Islet of Langerhans (tissue), 1 donor: ENCODE results near the gene DNAH12.
"Not testable (repeated sequence)": the region's sequence is repeated elsewhere in the genome, so short reads cannot be mapped to it uniquely, and the experiment has no call there.

Experiments used
- FAIRE-seq: peaks from one replicate; lab custom pipeline; 2011; peaks lifted over from hg19 to GRCh38; lab: Jason Lieb, UNC

The DNAH12 gene

DNA sequence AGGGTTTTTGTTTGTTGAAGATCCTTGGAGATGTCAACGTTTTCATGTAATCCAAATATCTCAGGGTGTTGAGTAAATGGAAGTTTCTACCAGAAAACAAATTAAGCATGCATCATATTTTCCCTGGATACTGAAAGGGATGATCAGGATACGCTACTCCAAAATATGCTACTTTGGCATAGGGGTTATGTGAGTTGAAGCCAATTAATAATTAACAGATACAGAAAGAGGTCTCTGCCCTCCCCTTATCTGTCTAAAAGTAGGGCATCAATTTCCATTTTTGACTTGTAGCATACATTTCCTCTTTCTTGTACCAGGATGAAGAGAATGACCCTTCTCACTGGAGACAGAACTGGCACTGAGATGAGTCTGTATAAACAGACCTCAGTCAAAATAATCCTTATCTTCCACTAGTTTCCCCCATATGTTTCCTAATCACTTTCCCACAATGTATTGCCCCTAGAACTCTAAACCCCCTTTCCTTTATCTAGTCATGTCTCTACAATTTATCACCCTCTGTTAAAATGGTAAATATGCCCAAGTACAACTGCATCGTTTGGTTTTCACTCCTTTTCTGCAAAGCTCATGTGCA, 234.3 kb downstream of the DNAH12 start:
- FAIRE-seq: no peak

DNA sequence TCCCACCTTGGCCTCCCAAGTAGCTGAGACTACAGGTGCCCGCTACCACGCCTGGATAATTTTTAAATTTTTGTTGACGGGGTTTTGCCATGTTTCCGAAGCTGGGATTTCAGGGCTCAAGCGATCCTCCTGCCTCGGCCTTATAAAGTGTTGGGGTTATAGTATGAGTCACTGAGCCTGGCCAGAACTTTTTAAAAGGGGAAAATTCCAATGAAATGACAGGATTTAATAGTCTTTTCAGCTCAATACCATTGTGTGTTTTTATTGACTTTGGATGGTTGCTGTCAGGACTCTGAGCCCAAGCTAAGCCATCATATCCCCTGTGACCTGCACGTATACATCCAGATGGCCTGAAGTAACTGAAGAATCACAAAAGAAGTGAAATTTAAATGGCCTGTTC, 240.6 kb downstream of the DNAH12 start:
- FAIRE-seq: not testable (repeated sequence)

DNA sequence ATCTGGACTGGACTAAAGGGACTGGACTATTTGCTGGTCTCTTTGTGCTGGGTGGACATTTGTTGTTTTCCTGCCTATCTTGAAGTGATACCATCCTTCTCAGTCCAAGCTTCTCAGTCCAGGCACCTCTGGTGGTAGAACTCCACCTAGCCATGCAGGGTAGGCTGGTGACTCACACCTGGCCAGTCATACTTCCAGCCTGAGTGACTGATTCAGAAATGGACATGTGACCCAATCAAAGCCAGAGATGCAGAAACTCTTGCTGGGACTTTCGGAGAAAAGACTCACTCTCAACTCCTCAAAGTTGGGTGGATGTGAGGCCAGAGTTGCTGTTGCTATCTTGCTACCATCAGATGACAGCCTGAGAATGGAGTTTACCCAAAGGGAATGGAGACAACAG, 246.1 kb downstream of the DNAH12 start:
- no peak for FAIRE-seq

DNA sequence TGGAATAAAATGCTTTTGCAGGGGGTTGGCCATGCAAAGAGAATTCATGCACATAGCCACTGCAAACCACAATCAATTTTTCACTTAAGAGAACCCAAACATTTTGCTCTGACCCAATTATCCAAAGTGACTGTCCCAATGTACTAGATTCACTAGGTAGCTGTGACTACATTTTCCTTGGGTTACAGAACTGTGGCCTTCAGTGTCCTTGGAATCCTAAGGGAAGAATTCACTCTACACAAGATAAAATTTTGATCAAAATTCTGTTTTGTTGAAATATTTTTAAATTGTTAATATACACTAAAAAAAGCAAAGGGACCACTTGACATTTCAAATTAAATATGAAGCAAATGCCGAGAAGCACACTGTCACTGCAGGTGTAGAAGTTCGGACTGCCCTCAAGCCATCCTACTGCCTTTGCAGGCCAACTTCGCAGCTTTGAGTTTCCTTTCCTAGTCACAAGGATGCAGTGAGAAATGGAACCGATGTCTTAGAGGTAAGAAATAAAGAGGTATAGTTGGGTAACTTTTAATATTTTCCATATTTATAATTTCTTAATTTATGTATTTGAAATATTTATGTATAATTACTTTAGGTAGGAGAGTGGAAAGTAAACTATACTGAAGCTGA, 251.1 kb downstream of the DNAH12 start:
- no peak for FAIRE-seq

DNA sequence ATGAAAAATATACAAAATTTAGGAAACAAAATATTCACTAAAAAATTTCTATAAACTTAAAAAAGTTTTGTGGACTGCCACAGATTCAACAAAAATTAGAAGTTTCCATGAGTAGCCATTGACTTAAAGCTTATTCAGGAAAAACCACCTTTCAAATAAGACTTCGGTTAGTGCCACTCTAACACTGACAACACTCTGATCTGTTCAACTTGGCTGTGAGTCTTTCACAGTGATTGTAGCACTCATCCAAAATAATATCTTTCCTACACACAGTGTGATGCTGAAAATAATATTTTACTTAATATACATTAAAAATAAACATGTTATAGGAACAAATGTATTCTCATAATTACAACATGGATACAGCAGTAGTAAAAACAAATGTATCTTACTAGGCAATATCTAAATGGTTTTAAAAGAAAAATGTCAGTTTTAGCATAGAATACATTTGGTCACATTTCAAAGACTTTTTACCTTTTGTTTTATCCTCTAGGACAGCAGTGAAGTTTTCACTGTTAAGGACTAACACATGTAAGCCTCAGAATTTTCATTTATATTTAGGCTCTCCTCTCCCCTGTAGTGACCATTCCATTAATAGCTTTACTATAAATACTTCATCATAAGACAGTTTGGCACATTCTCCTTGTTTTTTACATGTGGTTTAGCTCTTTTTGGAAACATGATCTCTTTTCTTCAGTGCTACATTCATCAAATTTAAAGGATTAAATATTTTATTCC, 251.8 kb downstream of the DNAH12 start, which contains the start of gene ASB14:
TSS of gene ASB14 (minus strand) at position 527 of the 738 bp plus-strand sequence. CDS start 652 bp downstream, outside the sequence.
- FAIRE-seq: no peak

DNA sequence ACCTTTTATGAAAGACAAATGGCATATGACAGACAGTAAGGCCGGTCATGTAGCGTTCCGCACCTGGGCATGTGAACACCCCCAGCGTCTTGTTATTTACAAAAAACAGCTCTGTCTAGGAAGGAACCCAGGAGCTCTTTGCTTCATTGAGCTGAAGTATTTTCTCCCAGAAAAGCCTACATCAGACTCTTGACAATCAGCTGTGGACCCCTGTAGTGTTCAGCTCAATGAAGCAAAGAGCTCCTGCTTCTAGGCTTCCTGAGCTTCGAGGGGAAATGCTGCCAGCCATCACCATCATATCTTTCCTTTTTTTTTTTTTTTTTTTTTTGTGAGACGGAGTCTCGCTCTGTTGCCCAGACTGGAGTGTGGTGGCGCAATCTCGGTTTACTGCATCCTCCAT, 255.7 kb downstream of the DNAH12 start:
- no peak for FAIRE-seq

DNA sequence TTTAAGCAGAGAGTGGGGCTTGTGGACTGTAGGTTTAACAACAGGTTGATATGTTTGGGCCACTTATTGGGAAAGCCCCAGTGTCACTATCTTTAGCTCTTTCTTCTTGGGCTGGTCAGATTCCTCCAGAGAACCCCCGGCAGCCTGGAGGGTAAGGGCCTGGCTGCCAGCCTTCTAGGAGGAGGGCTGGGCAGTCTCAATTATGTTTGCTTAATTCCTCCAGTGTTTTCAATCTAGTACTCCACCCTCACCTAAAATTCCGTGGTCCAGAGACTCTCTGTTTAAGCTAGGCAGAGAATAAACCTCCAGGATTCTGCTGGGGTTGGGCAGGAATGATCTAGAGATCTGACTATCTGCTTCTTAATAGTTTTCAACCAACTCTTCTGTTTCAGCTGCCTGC, 256.9 kb downstream of the DNAH12 start:
- FAIRE-seq: no peak

DNA sequence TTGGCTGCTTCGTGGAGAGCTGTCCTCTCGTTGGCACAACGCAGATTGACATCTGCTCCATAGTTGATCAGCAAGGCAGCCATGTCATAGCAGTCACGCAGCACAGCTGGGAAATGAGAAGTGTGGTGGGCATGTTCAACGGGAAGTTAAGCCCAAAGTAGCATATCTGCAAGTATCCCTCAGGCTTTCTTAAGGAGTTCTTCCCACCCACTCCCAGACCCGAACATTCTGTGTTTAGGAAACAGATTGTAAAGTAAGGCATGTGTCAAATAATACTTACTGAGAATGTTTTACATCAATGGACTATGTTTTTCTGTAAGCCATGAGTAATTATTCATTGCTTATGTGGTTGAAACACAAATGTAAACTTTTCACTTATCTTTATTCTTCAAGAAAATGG, 260.8 kb downstream of the DNAH12 start:
- FAIRE-seq: no peak

DNA sequence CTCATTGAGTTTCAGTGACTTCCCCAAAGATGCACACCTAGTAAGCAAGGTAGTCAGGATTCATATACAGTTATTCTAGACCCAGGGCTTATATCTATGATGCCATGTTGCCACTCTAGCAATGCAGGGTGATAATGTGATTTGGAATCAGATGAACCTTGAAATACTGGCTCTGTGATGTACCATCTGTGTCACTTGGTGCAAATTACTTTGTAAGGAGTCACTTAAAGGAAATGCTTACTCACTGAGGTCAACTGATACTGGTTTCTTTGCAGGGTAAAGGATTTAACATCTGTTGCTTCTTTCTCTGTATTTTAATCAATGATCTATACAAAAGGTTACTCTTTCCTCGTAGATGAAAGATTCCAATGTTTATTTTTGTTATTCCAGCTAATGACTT, 262.4 kb downstream of the DNAH12 start:
- FAIRE-seq: no peak

DNA sequence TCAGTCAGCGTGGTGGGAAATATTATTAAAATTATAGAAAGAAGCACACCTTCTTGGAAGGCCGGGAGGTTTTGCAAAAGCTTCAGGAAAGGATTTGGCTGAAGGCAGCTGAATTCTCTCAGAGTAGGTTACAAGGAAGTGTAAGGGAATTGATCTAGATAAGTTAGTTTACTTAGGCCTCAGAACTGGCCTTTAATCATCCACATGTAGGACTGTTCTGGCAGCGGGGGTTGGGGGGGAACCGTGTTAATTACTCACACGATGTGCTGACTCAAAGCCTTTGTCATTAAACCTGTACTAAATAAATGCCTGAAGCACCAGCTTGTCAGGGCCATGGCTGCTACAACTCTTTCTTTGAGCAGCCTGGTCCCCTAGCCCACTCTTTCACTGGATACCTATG, 264.5 kb downstream of the DNAH12 start:
- no peak for FAIRE-seq

DNA sequence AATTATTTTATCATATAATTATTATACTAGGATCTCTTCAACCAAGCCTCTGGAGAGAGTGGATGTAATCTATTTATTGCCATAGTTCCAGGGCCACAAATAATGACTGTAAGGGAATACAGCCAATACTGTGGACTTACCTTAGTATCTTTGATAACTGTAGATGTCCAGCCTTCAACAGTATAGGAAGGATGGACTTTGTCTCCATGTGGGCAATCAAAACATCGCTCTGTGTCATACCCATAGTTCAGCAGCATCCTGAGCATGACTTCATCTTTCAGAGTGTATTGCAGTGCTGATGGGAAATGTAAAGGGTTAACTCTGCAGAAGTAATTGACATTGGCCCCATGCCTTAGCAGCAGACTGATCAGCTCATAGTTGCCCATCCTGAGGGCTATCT, 265.9 kb downstream of the DNAH12 start:
- no peak for FAIRE-seq

DNA sequence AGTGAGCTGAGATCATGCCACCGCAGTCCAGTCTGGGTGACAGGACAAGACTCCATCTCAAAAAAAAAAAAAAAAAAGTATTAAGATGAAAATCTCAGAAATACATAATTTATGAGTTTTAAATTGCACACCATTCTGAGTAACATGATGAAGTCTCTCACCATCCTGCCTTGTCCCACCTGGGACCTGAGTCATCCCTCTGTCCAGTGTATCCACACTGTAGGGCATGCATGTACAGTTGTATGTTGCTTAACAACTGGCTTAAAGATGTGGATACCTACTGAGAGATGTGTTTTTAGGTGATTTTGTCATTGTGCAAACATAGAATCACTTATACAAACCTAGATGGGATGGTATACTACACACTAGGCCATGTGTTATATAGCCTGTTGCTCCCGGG, 268.8 kb downstream of the DNAH12 start:
- FAIRE-seq: no peak

DNA sequence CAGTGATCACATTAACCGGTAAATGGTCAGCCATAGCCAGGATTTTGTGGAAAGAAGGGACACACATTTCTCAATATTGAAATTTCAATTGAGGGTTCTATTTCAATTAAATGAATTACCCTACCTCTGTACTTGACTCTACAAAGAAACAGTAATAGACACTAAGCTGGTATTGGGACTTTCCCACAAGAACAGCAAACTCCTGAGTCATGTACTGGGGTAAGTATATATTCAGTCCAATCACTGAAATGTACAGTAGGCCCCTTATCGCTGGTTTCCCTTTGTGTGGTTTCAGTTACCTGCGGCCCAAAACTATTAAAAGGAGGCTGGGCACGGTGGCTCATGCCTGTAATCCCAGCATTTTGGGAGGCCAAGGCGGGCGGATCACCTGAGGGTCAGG, 269.3 kb downstream of the DNAH12 start:
- no peak for FAIRE-seq

DNA sequence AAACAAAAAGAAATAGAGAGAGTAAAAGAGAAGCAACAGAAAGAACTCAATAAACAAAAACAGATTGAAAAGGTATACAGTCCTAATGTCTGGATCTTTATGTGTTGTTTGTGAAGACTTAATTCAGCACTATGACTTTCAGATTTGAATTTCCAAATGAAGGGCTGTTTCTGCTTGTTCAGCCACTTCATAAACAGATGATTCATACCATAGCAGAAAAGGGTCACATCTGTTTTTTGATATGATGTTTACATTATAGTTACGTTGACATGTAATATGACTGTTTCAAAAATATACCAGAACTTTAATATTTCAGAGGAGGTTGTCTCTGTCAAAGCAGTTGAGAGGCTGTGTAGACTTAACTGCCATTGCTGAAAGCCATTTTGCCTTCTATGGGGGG, 275.7 kb downstream of the DNAH12 start:
- FAIRE-seq: no peak

DNA sequence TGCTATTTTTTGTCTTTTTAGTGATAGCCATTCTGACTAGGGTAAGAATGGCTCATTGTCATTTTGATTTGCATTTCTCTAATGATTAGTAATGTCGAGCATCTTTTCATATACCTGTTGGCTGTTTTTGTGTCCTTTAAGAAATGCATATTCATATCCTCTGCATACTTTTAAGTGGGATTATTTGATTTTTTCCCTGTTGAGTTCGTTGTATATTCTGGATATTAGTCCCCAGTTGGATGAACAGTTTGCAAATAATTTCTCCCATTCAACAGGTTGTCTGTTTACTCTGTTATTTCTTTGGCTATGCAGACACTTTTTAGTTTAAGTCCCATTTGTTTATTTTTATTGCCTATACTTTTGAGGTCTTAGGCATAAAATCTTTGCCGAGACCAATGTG, 282.2 kb downstream of the DNAH12 start:
- peak; percentile 5 for FAIRE-seq

DNA sequence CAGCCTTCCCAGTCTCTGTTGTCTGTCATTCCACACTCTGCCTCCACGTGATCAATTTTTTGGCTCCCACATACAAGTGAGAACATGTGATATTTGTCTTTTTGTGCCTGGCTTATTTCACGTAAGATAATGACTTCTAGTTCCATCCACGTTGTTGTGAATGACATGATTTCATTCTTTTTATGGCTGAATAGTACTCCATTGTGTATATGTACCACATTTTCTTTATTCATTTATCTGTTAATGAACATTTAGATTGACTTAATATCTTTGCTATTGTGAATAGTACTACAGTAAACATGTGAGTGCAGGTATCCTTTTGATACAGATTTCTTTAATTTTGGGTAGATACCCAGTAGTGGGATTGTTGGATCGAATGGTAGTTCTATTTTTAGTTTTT, 283.0 kb downstream of the DNAH12 start:
- FAIRE-seq: no peak

DNA sequence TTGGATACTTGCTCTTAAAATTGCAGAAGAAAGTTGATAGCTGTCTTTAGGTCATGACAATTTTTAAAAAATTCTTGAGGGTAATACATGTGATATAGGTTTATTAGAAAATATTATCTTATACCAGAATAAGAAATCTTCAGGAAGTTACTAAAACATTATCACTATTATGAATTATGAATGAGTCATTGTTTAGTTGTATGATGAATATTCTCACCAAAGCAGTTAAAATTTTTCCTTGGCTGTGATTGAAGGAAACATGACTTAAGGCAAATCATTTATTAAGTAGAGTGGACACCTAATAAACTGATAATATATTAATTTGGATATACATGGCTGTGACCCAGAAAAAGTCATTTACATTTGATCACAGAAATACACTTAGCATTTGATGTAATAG, 286.5 kb downstream of the DNAH12 start:
- no peak for FAIRE-seq

DNA sequence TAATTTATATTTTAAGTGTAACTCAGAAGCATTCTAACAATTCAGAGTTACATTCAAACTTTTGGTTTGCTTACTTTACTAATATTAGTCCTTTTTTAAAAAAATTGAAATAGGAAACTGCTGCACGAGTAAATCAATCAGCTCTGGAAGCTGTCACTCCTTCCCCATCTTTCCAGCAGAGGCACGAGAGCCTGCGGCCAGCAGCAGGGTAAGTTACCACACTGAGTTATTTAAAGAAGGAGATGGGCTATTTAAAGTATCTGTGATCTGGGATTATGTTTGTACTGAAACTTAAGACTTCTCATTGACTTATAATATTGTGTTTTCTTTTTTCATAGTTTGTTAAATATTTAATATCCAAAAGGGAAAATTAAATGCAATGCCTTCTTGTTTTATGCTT, 287.3 kb downstream of the DNAH12 start:
- FAIRE-seq: no peak

DNA sequence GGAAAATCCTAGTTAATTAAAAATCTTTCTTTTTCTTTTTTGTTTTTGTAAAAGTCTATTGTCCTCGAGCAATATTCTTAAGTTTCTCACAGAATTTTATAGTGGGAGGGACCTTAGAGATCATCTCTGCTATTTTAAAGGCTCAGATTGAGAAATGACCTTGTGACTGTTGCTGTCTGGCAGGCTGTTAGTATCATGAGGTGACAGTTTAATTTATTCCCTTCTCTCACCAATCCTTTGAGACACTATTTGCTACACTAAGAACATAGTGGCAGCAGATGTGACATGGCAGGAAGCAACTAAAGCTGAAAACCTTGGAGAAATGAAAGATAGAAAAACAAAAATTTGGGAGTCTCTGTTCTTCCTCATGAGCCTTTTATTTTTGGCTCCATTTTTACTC, 291.7 kb downstream of the DNAH12 start:
- FAIRE-seq: no peak

DNA sequence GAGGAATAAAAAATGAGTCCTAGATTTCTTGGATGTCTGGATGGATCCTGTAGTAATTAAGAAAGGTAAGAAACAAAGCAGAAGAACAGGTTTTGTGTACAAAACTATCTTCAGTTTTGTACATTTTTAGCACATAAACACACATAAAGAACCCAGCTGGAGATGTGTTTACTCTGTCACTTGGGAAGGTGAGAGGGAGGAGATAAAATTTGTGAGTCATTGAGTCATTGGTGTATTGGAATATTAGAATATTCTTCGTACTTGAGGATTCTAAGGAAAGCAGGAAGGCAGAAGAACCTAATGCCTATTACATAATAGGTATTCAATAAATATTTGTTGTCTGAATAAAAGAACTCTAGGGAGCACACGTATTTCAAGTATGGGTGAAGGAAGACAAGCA, 299.2 kb downstream of the DNAH12 start:
- FAIRE-seq: no peak
